GM21390 (cell line): ENCODE measurements around the gene ISG20L2.
A peak's percentile ranks its signal among the peaks of the same experiment; 100 is the strongest.
"Not testable (repeated sequence)": the region's sequence is repeated elsewhere in the genome, so short reads cannot be mapped to it uniquely, and the experiment has no call there.

Experiments
- ATAC-seq: cut with Tn5 transposase; IDR thresholded peaks from one replicate; pipeline ENCODE4 v1.9.1; 2021; ENCODE audit not compliant: unreplicated experiment

The ISG20L2 gene, protein sequence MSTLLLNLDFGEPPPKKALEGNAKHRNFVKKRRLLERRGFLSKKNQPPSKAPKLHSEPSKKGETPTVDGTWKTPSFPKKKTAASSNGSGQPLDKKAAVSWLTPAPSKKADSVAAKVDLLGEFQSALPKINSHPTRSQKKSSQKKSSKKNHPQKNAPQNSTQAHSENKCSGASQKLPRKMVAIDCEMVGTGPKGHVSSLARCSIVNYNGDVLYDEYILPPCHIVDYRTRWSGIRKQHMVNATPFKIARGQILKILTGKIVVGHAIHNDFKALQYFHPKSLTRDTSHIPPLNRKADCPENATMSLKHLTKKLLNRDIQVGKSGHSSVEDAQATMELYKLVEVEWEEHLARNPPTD

DNA sequence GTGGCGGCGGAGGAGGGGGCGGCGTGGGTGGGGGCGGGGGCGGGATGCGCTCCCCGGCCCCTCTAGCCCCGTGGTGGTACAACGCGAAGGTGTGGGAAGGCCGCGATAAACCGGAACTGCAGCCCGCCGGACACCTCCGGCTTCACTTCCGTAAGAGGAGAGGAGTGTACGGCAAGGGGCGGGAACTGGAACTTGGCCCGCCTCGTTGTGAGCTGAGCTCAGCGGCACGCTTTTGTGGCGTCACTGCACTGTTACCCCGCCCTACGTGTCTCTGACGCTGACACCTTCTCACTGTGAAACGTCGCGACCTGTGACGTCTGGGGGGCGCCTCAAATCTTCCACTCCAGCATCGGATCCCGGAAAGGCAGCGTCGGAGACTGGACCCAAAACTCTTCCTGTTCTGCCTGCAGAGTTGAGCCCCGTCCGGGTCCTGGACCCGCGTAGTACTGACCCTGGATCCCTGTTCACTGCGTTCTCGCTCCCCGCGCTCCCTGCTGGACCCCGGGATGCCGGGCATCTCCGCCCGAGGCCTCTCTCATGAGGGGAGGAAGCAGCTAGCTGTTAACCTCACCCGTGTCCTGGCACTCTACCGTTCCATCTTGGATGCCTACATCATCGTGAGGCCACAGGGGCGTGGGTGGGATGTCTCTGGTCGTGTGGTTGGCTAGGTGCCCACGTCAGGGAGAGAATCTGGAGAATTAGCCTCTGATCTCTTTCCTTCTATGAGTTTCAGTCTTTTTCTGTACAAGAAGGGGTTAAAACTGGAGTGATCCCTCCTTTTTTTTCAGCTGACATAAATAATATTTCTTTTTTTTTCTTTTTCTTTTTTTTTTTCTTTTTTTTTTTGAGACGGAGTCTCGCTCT lies at the start of gene ISG20L2:
TSS of gene ISG20L2 (minus strand) at position 168 of the 864 bp plus-strand sequence. CDS start 1,114 bp downstream, outside the sequence.
- peak; percentile 89 for ATAC-seq

DNA sequence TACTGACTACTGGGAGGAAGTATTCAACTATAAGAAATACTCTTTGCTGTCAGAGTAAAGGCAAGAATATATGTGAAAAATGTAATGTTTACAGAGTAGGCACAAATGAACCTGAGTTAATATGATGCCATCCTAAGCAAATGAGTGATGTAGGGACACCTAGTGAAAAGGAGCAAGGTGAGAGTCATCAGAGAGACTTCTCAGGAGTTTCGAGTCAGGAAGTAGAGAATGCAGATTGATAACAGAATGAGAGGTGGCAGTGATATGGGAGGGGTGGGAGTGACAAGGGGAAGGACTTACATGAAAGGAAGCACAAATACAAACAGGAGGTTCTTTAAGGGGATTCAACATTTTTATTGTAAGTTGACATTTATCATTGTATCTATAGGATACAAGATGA lies 49.0 kb upstream of the ISG20L2 start:
- no peak for ATAC-seq

DNA sequence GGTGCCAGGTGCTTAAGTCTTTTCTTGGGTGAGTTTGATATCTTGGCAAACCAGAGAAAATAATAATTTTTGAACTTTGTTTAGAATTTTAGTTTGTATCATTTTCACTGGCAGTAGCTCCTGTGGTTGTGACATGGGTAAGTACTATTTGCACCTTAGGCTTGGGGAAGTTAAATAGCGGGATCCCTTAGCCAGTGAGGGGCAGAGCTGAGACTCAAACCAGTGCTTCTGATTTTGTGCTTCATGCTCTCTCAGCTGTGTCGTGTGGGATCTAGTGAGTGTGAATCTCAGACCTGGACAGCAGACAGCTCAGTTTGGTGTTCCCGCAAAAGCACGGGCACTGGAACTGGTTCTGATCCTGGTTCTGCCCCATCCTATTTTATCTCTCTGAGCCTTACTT lies 48.4 kb upstream of the ISG20L2 start:
- no peak for ATAC-seq

DNA sequence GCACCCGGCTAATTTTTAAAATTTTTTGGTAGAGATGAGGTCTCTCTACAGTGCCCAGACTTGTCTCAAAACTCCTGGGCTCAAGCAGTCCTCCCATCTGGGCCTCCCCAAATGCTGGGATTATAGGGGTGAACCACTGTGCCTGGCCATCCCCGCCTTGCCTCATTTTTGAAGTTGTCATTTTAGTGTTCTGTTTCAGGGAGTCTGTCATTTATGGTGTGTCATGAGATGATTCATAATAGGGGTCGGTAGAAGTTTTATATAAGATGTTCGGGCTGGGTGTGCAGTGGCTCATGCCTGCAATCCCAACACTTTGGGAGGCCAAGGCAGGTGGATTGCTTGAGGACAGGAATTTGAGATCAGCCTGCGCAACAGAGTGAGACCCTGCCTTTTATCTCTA lies 47.2 kb upstream of the ISG20L2 start:
- ATAC-seq, result no peak

DNA sequence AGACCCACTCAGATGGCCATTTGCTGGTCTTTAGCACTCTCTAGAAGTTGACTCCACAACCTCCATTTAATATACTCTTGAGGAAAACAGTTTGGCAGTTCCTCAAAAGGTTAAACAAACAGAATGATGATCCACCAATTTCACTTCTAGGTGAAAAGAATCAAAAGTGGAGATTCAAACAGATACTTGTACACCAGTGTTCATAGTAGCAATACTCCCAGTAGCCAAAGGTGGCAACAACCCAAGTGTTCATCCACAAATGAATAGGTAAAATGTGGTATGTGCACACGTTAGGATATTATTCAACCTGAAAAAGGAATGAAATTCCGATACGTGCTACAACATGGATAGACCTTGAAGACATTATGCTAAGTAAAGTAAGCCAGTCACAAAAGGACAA lies 45.0 kb upstream of the ISG20L2 start:
- no peak for ATAC-seq

DNA sequence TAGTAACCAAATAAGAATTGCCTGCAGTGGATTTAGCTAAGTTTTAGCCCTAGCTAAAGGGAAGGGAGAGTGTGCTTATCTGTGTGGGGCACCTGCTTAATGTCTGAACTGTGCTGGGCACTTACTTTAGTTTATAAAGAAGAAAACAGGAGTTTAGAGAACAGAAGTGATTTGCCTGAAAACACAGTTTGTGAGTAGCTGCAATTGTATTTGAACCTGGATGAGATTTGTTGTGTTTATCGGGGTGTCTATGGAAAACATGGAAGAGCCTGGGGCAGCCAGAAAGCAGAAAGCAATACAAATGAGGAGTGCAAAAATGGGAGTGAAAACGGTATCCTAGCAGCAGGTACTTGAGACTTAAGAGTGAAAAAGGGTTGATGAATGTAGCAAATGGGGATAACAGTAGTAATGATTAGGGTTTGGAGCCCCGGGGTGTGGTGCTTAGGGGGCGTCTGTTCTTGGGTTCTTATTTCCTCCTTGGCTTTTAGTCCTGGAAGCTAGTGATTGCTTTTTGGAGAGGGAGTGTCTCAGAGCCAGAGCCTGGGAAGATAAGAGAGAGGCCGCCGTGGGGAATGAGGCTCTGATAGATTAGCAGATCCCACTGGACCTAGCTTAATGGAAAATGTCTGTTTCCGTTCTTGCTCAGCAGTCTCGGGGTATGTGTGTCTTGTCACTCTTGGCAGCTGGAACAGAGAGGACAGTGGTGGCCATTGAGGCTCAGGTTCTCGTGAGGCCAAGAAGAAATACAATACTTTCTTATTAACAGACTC lies 44.3 kb upstream of the ISG20L2 start:
- no peak for ATAC-seq

DNA sequence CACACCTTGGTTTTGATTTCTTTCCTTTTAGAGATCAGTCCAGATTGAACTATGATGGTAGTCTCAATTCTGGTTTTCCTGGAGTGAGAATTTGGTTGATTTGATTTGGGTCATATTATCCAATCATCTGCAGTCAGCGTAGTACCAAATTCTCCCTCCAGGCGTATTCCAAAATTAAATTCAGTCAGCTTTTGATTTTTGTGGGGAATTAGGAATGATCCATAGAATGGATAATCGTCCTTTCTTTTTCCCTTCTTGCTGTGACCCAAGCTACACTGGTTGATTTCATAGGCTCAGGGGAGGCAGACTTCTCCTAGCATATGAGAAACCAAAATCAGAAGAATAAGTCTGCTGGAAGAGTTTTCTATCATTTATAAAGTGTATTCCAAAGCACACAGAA lies 43.7 kb upstream of the ISG20L2 start:
- no peak for ATAC-seq

DNA sequence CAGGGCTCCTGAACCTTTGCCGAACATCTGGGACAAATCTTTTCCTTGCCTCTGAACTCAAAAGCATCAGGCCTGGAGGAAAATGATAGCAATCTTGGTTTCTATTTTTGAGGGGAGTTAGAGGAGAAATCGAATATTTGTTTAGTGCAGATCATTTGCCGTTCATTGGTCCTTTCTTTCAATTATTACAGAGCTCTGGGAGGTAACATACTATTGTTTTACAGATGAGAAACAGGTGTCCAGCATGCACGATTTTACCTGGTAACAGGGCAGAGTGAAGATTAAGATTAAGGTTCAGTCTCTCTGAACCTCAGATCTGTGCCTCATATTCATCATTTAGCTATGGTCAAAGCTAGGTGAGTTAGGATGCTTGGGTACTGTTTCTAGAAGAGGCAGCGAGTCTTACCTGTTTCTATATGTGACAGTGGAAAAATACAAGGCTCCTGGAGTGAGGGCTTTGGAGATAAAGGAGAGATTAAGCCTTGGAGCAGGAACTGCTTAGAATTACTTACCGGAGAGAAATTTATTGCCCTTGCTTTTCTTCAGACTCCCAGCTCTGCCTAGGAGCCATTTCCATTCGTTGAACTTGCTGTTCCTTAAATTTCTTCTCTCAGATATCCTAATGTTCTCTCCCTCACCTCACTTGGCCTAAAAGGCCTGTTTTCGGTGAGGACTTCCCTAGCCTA lies 40.2 kb upstream of the ISG20L2 start:
- no peak for ATAC-seq

DNA sequence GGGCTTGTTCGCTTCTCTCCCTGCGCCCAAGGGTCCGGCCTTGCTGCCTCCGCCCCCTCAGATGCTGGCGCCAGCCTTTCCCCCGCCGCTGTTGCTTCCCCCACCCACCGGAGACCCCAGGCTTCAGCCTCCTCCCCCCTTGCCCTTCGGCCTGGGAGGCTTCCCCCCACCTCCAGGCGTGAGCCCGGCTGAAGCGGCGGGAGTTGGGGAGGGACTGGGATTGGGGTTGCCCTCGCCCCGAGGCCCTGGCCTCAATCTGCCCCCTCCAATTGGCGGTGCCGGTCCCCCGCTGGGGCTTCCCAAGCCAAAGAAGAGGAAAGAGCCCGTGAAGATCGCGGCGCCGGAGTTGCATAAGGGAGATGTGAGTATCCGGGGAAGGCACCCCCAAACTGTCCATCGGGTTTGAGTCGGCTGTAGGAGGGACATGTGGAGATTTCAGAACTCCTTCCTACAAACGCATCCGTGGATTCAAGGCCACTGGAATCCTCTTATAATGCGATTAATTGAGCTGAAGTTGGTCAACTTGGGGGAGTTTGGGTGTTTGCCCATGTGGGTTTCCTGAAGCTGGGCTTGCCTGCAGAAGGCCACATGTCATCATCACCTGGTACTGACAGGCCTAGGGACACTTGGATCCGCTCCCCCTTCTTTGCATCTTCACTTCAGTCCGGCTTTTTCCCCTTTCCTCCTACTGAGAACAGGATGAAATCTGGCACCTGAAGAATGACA lies 39.5 kb upstream of the ISG20L2 start:
- no peak for ATAC-seq

DNA sequence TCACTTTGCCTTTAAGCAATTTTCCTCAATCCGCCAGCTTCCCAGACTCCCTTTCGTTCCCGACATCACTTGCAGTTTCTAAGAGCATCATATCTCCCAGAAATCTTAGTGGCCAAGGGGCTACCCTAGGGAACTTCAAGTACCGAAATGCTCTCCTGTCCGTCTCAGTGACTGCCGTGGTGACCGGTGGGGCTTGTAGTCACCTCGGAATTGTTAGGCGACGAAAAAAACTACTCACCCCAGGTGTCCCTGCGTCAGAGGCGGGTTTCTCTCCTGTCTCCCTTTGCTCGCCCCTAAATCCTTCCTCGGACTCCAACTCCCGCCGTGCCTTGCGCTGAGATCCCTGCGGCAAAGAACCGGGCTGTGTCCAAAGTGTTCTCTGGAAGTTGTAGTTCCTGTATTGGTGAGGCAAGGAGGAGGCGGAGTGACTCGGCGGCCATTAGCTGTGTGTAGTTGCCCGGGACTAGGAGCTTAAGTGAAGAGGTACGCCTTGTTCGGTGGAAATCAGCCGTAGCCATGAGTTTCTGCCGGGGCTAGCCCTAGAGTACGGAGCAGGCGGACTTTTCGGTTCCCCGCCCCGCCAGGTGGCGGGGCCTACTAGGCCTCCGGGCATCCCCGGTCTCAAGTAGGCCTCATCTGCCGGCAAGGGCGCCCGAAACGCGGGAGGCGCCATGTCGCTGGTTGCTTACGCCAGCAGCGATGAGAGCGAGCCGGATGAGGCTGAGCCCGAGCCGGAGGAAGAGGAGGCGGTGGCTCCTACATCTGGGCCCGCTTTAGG lies 38.7 kb upstream of the ISG20L2 start, which contains the start of gene PRCC:
TSS of gene PRCC (plus strand) at position 435 of the 778 bp plus-strand sequence. CDS start at position 672, 237 bp downstream.
- peak; percentile 84 for ATAC-seq

DNA sequence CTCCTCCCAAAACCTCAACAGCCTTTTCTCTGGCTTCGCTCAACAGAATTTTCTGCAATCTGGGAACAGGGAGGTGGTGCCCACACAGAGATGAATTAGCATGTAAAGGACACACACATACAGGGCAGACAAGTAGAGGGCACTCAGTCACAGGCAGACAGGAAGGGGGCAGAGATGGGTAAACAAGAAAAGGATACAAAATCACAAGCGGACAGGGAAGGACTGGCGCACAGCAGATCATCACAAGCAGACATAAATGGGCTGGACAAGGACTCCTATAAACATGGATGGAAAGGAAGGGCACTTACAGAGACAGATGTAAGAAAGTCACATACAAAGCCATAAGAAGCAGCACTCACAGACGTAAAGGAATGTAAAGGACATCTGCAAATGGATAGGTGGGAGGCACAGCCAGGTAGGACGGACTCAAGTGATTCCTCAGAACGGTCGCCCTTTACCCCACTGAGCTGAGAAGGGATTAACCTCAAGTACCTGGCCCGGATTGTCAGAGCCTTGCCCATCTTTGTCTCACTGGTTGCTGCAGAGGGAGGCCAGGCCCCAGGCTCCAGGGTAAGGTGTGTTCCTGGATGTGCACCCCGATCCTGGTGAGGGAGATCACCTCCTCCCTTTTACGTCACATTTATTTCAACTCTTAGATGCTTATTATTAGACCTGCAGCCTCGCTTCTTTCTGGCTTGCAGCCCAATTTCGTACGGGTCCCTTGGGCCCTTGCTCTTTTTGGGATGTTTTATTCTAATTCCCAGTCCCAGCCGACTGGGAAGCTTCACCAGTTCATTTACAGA lies 37.9 kb upstream of the ISG20L2 start:
- ATAC-seq, result peak; percentile 7

DNA sequence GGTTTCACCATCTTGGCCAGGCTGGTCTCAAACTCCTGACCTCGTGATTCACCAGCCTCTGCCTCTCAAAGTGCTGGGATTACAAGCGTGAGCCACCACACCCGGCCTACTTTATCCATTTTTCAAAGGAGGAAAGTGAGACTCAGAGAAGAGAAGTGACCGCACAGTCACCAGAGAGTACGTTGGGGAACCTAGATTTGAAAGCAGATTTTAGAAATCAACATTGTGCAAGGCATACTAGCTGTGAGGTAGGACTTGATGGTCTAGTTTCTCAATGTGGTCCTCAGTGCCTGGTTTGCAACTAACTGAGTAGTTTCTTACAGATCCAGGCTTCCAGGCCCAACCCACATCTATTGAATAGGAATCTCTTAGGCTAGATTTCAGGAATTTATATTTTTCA lies 37.1 kb upstream of the ISG20L2 start:
- no peak for ATAC-seq

DNA sequence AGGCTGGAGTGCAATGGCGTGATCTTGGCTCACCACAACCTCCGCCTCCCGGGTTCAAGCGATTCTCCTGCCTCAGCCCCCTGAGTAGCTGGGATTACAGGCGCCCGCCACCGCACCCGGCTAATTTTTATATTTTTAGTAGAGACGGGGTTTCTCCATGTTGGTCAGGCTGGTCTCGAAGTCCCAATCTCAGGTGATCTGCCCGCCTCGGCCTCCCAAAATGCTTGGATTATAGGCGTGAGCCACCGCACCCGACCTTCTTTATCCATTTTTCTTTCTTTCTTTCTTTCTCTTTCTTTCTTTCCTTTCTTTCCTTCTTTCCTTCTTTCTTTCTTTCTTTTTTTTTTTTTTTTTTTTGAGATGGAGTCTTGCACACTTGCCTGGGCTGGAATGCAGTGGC lies 36.6 kb upstream of the ISG20L2 start:
- not testable (repeated sequence) for ATAC-seq

DNA sequence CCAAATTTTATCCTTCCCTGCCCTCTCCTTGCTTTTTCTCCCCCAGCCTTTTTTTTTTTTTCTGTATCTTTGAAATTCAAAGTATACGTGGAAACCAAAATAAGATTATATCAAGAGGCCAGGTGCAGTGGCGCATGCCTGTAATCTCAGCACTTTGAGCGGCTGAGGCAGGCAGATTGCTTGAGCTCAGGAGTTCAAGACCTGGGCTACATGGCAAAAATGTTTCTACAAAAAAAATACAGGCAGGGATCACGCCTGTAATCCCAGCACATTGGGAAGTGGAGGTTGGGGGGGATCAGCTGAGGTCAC lies 32.2 kb upstream of the ISG20L2 start:
- no peak for ATAC-seq

DNA sequence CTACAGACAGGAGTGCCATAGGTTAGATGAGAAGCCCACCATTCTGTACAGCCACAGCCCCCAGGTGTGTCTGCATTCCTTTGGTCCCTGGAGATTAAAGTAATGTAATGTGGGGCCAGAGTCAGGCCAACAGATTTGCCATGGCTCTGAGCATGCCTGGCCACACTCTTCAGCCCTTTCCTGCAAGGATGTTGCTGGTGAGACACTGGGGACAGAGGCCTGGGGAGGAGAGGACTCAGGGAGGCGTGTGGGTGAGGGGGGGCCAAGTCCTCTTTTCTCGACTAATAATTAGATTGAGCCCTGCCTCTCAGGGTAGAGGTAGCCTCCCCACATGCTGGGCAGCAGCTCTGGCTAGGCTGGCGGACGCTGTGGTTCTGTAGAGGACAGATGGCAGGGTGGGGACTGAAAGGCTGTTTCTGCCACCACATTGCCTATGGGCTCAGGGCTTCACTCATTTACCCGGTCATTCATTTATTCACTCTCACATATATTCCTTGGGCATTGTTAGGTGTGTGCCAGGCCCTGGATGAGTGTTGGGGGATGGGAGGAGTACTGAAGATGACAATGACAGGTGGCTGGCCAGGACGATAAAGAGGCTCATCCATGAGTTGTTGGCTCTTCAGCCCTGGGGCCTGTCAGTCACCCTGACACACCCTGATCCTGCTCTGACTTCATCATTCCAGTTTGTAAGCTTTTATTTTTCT lies 31.7 kb upstream of the ISG20L2 start:
- ATAC-seq, result no peak

DNA sequence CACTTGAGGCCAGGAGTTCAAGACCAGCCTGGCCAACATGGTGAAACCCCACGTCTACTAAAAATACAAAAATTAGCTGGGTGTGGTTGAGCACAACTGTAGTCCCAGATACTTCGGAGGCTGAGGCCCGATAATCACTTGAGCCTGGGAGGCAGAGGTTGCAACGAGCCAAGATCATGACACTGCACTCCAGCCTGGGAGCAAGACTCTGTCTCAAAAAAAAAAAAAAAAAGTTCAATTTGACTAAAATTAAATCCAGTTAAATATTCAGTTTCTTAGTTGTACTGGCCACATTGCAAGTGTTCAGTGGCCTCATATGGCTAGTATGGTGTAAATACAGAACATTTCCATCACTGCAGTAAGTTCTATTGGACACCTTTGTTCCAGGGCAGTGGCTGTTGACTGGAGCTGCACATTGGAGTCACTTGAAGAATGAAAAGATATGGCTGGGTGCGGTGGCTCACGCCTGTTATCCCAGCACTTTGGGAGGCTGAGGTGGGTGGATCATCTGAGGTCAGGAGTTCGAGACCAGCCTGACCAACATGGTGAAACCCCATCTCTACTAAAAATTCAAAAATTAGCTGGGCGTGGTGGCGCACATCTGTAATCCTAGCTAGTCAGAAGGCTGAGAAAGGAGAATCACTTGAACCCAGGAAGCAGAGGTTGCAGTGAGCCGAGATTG lies 29.1 kb upstream of the ISG20L2 start:
- ATAC-seq, result not testable (repeated sequence)

DNA sequence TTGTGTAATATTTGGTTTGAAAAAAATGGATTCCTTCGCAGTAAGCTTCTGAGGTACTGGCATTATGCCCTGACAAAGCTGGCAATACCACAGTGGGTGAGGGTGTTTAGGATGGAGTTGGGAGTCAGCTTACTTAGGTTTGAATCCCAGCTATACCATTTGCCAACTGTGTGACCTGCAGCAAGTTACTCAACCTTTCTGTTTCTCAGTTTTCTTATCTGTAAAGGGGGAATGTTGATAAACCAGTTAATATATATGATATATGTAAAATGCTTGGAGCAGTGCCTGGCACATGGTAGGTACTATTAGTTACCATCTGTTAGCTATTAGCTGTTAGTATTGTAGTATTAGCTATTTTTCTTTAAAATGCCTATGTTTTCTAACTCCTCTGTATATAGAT lies 27.8 kb upstream of the ISG20L2 start:
- ATAC-seq, result no peak
